HG03064 (cell line): ENCODE measurements around the gene ACKR3.

Source experiments
- ATAC-seq: cut with Tn5 transposase; IDR thresholded peaks from one replicate; pipeline ENCODE4 v1.9.1; 2021; ENCODE audit warnings: low read depth; ENCODE audit not compliant: unreplicated experiment

Gene ACKR3

DNA sequence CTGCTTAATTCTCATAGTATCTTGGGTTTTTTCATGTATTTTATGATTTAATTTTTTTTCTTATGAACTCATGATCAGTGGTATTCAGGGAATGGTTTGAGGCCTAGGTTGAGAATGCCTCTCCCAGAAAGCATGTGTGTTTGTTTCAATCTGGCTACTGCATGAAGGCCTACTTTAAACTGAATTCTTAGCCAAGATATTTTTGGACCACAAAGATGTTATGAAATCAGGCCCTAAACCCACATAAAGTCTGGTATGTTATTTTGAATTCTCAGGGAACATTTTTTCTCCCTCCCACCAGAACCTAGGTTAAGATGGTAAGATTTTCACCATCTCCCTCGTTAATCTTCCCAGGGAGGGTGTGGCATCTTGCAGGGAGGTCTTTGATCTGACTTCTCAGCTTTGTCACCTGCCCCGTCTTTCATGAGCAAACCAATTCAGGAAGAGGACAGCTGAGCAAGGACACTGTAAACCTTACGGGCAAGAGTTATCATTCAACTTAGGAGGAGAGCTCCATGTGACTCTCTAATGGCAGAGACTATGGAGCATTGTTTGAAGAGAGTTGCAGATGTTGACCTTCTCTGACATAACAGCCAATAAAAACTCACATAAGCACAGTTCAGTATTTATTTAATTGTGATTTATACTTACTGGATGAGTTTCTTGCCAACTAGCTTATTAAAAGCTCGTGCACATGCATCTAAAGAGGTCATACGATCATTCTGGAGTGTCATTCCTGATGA is 21.3 kb upstream of the ACKR3 start:
- ATAC-seq = no peak

DNA sequence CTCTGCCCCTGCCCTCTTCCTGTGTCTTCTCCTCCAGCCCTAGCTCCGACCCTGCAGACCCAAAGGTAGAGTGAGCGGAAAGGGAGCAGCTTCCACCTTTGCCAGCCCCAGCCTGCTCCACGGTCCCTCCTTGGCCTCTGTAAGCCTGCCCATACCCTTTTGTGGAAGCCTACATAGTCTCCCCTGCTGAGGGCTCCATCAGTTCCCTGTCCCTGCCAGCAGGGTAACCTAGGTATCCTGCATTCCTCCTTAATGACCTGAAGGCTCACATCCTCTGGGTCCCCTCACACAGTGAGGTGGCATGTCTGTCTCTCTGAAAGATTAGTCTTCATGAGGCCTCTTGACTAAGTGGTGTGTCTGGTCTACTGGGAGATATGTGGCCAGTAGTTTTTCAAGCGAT is 20.5 kb upstream of the ACKR3 start:
- ATAC-seq = no peak

- ATAC-seq = no peak
Measured at GRCh38 chr2:236550290-236550689, 19.3 kb upstream of the ACKR3 start.

DNA sequence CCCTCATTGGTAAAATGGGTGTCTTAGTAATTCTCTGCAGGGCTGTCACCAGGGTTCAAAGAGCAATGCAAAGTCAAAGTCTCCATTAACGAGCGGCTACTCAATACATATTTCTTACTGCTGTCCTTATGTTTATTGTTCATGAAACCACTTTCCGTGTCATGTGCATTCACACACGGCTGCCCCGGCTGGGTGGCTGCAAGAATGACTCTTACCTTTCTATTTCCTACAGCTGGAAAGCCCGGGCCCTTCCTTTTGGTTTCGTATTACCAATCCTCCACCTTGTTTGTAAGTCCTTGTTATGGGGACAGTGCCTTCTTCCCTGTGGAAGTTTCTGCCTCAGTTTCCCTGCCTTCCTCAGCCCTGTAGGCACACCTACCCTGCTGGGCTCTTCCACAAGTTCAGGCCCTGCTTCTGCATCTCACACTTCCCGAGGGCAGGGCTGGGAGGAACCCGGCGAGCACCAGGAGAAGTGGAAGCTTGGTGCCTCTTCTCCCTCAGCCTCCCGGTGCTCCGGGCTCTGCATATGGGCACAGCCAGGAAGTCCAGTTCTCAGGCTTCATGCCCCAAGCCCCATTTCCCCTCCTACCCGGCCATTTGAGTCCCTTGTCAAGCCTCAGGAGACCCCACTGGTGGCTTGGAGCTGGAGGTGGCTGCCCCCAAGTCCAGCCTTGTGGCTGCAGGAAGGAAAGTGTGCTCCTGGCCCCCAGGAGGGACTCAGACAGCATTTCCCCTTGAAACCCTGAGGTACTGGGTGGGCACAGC is 18.7 kb upstream of the ACKR3 start:
- ATAC-seq = peak; percentile 42

DNA sequence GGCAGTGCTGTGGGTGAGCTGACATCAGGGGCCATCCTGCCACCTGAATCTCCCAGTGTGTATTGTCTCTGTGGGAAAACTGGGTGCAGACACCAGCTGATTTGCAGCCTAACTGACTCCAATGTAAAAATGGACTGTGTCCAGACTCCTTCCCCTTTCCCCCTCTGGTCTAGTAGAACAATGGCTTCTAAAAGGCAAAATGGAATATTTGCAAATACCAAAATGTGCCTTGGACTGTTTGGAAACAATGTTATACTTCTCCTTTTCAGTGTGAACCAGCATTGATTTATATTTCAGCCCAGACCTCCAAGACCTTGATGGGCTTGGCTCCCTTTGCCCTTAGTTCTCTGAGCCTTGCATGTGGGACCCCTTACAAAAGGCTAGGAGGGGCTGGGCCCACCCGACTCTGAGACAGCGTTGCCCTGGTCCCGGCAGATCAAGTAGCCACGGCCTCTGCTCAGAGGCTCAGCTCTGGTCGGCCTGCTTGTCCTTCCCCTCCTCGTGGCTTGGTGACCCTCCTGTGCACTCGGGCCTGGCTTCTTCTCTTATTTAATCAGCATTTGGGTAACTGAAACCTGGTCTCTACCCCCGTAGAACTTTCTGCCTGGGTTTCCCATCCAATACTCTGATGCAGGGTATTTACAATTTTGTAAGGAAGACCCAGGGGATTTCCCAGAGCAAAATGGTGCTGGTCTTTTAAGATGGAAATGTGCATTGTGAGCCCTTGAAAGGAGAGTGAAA is 18.0 kb upstream of the ACKR3 start:
- no peak for ATAC-seq

DNA sequence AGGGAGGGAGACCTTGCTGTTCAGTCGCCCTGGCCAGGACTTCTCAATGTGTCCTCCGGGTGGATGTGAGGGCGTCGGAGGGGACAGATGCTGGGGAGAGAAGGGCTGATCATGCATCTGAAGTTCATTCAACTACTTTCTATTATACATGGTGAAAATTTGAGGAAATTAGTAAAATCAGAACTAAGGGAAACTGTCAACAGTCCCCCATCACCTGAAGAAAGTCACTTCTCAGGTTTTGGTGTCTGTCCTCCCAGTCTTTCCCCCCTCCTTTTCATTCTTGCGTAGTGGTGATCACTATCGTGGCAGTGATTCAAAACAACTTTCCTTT is 17.4 kb upstream of the ACKR3 start:
- no peak for ATAC-seq

DNA sequence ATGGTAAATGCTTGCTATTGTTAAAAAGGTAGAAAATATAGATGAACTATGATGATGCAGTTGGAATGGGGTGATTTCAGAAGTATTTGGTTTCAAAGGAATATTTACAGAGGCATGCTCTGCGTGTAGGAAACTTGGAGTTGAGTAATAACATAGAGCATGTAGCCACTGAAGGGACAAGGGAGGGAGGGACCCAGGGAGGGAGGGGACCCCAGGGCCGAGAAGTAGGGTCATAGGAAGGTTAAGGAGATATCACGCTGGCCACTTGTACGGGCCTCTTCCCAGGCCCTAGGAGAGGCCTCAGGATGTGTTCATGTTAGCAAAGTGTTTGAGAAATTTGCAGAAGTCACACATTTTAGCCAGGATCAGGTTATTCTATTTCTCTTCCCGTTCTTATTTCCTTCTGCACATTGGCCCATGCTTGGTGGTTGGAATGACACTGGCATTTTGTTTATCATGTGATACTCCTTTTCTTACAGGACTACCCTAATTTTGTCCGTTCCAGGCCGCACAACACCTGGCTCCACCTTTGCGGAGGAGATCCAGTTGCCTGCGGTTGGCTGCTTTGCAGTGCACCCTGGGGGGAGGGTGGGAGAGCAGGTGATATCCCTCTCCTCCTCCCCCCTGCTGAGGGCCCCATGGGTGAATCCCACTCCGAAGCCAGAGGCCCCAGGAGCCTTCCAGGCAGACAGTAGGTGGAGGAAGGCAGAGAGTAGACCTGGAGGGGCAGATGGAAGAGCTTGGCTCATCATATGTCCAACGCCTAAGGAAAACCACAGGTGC is 16.9 kb upstream of the ACKR3 start:
- no peak for ATAC-seq

DNA sequence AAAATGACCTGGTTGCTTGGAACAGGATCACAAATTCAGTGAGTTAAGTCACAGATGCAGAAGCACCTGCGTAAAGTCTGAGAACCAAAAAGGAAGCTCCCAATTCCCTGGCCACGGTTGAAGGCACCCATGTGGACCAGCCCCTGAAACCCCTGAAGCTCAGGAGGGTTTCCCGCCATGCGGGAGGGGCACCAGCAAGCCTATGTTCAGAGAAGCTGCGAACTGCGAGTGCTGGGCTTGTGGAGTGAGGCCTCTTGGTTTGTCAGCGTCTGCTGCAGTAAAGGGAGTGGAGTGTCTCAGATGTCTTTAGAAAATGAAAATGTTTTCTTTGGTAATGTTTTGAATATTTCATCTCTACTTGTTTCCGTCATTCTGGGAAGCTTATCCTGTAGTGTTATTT is 16.1 kb upstream of the ACKR3 start:
- no peak for ATAC-seq

GRCh38 chr2:236554629-236555282 is 14.9 kb upstream of the ACKR3 start:
- no peak for ATAC-seq

DNA sequence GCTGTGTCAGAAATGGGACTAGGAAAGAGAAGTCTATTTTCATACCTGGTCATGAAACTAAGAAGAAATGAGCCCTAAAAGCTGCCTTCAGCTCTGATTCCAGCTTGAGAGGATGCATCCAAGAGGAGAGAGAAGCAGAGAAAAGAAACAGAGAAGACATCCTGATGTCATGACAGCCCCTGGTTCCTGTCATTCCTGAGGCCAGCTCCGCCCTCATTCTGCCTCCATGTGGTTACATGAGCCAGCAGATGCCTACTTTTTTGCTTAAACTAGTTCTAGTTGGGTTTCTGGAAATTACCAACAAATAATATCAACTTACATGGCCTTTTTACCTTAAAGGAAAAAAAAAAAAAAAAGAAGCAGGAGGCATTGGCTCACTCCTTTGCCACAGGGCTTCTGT is 14.1 kb upstream of the ACKR3 start:
- ATAC-seq = no peak

GRCh38 chr2:236557306-236558030 is 12.2 kb upstream of the ACKR3 start:
- no peak for ATAC-seq

- ATAC-seq = no peak
Measured at GRCh38 chr2:236558036-236558435, 11.6 kb upstream of the ACKR3 start.

DNA sequence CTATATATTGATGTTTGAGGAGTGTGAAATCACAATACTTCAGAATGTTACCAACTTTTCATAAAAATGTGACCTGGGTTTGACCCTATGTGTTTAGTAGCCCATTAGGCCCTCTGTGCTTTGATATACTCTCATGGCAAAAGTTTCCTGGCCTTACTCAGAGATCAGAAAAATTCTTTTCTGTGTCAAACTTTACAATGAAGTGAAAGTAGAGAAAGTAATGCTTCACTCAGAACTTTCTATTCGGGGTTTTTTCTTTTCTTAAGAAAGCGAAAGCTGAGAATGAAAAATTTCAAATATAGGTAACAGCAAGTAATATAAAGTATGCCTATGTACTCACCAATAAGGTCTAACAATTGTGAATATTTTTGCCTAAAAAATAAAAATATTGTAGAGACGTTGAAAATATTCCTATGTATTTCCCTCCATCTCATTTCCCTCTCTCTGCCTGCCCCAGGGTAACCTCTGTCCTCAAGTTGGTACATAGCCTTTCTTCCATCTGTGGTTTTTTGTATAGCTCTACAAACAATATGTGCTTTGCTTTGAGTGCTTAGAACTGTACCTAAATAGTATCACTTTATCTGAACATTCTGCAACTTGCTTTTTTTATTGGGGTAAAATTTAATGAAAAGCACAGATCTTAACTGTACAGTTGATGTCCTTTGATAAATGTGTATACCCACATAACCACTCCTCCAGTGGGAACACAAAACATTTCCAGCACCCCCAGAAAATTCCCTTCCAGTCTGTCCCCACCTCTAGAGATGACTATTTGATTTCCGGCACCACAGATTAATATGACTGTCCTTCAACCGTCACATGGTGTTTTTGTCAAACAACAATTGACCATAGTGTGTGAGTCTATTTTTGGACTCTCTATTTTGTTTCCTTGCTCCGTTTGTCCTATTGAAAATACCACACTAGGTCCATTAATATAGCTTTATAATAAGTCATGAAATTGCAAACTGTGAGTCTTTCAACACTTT is 10.3 kb upstream of the ACKR3 start:
- ATAC-seq = no peak

- ATAC-seq = no peak
Measured at GRCh38 chr2:236561874-236562273, 7.8 kb upstream of the ACKR3 start.

GRCh38 chr2:236562434-236562833 is 7.2 kb upstream of the ACKR3 start:
- ATAC-seq = no peak

GRCh38 chr2:236563953-236564352 is 5.7 kb upstream of the ACKR3 start:
- no peak for ATAC-seq

DNA sequence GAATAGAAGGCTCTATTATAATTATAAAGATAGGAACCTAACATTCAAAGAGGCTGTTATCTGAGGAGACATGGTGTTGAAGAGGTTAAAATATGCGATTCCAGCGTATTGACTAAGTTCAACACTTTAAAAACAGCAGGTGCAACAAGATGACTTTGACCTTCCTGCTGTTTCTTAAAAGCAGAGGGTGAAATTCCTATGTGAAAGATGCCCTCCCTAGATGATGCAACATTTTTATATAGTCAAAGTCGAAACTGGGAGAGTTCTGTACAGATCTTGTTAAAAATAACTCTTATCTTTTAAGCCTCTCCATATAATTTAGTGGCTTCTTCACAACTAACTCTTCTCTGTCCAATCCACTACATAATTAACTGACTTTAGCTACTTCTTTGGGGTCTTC is 4.4 kb upstream of the ACKR3 start:
- ATAC-seq = no peak

GRCh38 chr2:236565879-236566402 is 3.7 kb upstream of the ACKR3 start:
- no peak for ATAC-seq
